Measurements from ENCODE around the gene MERTK. TPM values are rescaled to one million over a fixed set of nuclear protein-coding genes. Genes with fewer than 3 reads are reported as not detected.
"Not testable (repeated sequence)": the region's sequence is repeated elsewhere in the genome, so short reads cannot be mapped to it uniquely, and the experiment has no call there.

The MERTK gene
- total RNA-seq, 2 experiments from 2014 or later = 0.43 to 0.70 TPM

- H3K4me1 Mint-ChIP-seq (ENCODE audit: low read depth) = peaks cover 45% of the 10 kb centered on the region
- H3K27ac Mint-ChIP-seq = peak overlapping the region; percentile 29
- intact Hi-C loops (cut with micrococcal nuclease) = no loop called here
- H3K4me3 Mint-ChIP-seq = no peak overlapping the region
- DNase-seq (no peak), ATAC-seq (no peak)
- H3K27me3 Mint-ChIP-seq = no peaks in the 10 kb centered on the region
- H3K36me3 Mint-ChIP-seq (ENCODE audit: low read depth) = peaks cover 81% of the 10 kb centered on the region
- no peak for TF ChIP-seq CTCF (IDR thresholded peaks at IDR 0.05)
- POLR2A ChIA-PET = no interaction called here
- CTCF ChIA-PET = no interaction called here
- peaks cover 12% of the 10 kb centered on the region for H3K9me3 Mint-ChIP-seq
Measured at GRCh38 chr2:112065486-112065885, 167.1 kb downstream of the MERTK start.

GRCh38 chr2:112065966-112066365 is 167.6 kb downstream of the MERTK start:
- Mint-ChIP-seq H3K27ac (peak overlapping the region; percentile 29), H3K36me3 (ENCODE audit: low read depth) (peaks cover 81% of the 10 kb centered on the region), H3K4me1 (ENCODE audit: low read depth) (peaks cover 45% of the 10 kb centered on the region), H3K4me3 (no peak overlapping the region), H3K9me3 (peaks cover 12% of the 10 kb centered on the region), H3K27me3 (no peaks in the 10 kb centered on the region)
- no peak for DNase-seq
- intact Hi-C loops (cut with micrococcal nuclease) = no loop called here
- CTCF ChIA-PET = interaction anchor here (1.1 kb wide), 1 partner anchor 10 kb away, joined by 3 read pairs; no protein-coding TSS in a partner anchor
- POLR2A ChIA-PET = no interaction called here
- ATAC-seq = peak; percentile 32
- TF ChIP-seq CTCF (IDR thresholded peaks at IDR 0.05) = no peak

GRCh38 chr2:112069794-112070193 is 171.4 kb downstream of the MERTK start:
- H3K36me3 Mint-ChIP-seq (ENCODE audit: low read depth) = peaks cover 74% of the 10 kb centered on the region
- intact Hi-C loops (cut with micrococcal nuclease); H3K4me3 Mint-ChIP-seq; ATAC-seq; POLR2A ChIA-PET; H3K27me3 Mint-ChIP-seq; DNase-seq; H3K9me3 Mint-ChIP-seq; H3K27ac Mint-ChIP-seq; CTCF ChIA-PET: not testable (repeated sequence)
- peaks cover 45% of the 10 kb centered on the region for H3K4me1 Mint-ChIP-seq (ENCODE audit: low read depth)

- Mint-ChIP-seq H3K9me3 (peaks cover 9% of the 10 kb centered on the region), H3K27me3 (no peaks in the 10 kb centered on the region), H3K36me3 (ENCODE audit: low read depth) (peaks cover 61% of the 10 kb centered on the region), H3K4me3 (no peak overlapping the region), H3K4me1 (ENCODE audit: low read depth) (peaks cover 46% of the 10 kb centered on the region), H3K27ac (no peak overlapping the region)
- POLR2A ChIA-PET = no interaction called here
- DNase-seq (no peak), ATAC-seq (no peak)
- no peak for TF ChIP-seq CTCF (IDR thresholded peaks at IDR 0.05)
- CTCF ChIA-PET = interaction anchor here (1.0 to 1.1 kb wide), 2 partner anchors 10 to 48 kb away, joined by 3 read pairs; no protein-coding TSS in a partner anchor
- intact Hi-C loops (cut with micrococcal nuclease) = no loop called here
Measured at GRCh38 chr2:112073875-112074274, 175.5 kb downstream of the MERTK start.

- ChIA-PET CTCF (interaction anchor here (1.0 to 1.1 kb wide), 2 partner anchors 10 to 47 kb away, joined by 3 read pairs; no protein-coding TSS in a partner anchor), POLR2A (no interaction called here)
- TF ChIP-seq CTCF (IDR thresholded peaks at IDR 0.05) = no peak
- Mint-ChIP-seq H3K27ac (no peak overlapping the region), H3K9me3 (peaks cover 6% of the 10 kb centered on the region), H3K4me1 (ENCODE audit: low read depth) (peaks cover 42% of the 10 kb centered on the region), H3K4me3 (no peak overlapping the region), H3K27me3 (no peaks in the 10 kb centered on the region), H3K36me3 (ENCODE audit: low read depth) (peaks cover 60% of the 10 kb centered on the region)
- DNase-seq = no peak
- intact Hi-C loops (cut with micrococcal nuclease) = no loop called here
- ATAC-seq = no peak
Measured at GRCh38 chr2:112074506-112074905, 176.1 kb downstream of the MERTK start.

Measured in activated CD8-positive, alpha-beta T cell treated with anti-CD3 and anti-CD28 coated beads for 36 hours (primary cell).